ENCODE measurements around the gene GADD45GIP1. TPM values are rescaled to one million over a fixed set of nuclear protein-coding genes. Genes with fewer than 3 reads are reported as not detected.

Gene GADD45GIP1
- total RNA-seq, 3 donors from 2014 or later (not counting 1 experiment from before 2014, with no cell fraction given): 5.3 to 7.1 (median 5.7) TPM

GRCh38 chr19:12949363-12950283, 7.4 kb downstream of the GADD45GIP1 start:
- Histone ChIP-seq H3K9me3 (ENCODE audit: control insufficient read depth, insufficient read depth, low read length) (no peaks in the 10 kb centered on the region), H3K27ac (ENCODE audit: low read length) (no peak overlapping the region), H3K27me3 (ENCODE audit: control insufficient read depth, insufficient read depth, low read length) (no peaks in the 10 kb centered on the region), H3K36me3 (ENCODE audit: control insufficient read depth, insufficient read depth, low read length) (peaks cover 65% of the 10 kb centered on the region), H3K4me1 (ENCODE audit: control insufficient read depth, insufficient read depth, low read length) (peaks cover 26% of the 10 kb centered on the region), H3K4me3 (ENCODE audit: low read length) (no peak overlapping the region)
- ATAC-seq (no peak), DNase-seq (no peak)
- H3K36me3 Mint-ChIP-seq: no peaks in the 10 kb centered on the region
- H3K27me3 Mint-ChIP-seq (ENCODE audit: low read depth in 2 of 2): no peaks in the 10 kb centered on the region
- H3K9me3 Mint-ChIP-seq: no peaks in the 10 kb centered on the region
- 94% methylated on average over 16 of the region's 16 CpGs for WGBS (ENCODE audit: insufficient coverage)
- peak overlapping the region in 1 of 2 donors; percentile 41 for H3K27ac Mint-ChIP-seq
- TF ChIP-seq CTCF (IDR thresholded peaks at IDR 0.05): no peak
- H3K4me3 Mint-ChIP-seq: no peak overlapping the region
- intact Hi-C loops (cut with micrococcal nuclease): no loop called here
- H3K4me1 Mint-ChIP-seq: peaks cover 22 to 24% of the 10 kb centered on the region in 2 donors

DNA sequence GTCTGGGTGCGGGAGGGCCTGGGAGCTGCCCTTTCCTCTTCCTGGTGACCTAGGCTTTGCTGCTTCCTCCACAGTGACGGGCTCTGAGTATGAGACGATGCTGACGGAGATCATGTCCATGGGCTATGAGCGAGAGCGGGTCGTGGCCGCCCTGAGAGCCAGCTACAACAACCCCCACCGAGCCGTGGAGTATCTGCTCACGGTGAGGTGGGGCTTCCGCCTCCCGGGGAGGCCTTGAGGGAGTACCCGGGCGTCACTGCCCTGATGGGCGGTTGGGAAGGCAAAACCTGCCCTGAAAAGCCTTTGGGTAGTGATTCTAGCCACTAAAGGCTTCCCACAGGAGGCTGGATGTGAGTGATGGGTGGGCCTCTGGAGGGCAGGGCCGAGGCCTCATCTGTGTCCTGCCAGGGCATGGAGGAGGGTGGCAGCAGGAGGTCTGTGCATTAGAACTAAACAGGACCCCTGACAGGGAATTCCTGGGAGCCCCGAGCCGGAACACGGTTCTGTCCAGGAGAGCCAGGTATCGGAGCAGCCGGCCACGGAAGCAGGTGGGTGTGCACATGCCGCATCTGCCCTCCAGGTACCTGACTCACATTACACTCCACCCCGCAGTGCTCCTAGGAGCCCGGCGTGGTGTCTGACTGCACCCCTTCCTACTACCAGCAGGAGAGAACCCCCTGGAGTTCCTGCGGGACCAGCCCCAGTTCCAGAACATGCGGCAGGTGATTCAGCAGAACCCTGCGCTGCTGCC, 8.2 kb downstream of the GADD45GIP1 start:
- 98% methylated on average over 30 of the region's 30 CpGs for WGBS (ENCODE audit: insufficient coverage)
- Histone ChIP-seq H3K36me3 (ENCODE audit: control insufficient read depth, insufficient read depth, low read length) (peaks cover 67% of the 10 kb centered on the region), H3K4me1 (ENCODE audit: control insufficient read depth, insufficient read depth, low read length) (peaks cover 28% of the 10 kb centered on the region), H3K9me3 (ENCODE audit: control insufficient read depth, insufficient read depth, low read length) (no peaks in the 10 kb centered on the region), H3K27ac (ENCODE audit: low read length) (no peak overlapping the region), H3K4me3 (ENCODE audit: low read length) (no peak overlapping the region), H3K27me3 (ENCODE audit: control insufficient read depth, insufficient read depth, low read length) (no peaks in the 10 kb centered on the region)
- TF ChIP-seq CTCF (IDR thresholded peaks at IDR 0.05): no peak
- H3K27me3 Mint-ChIP-seq (ENCODE audit: low read depth in 2 of 2): no peaks in the 10 kb centered on the region
- no peak overlapping the region for H3K4me3 Mint-ChIP-seq
- H3K27ac Mint-ChIP-seq: no peak overlapping the region
- ATAC-seq: no peak
- H3K4me1 Mint-ChIP-seq: peaks cover 18 to 24% of the 10 kb centered on the region in 2 donors
- DNase-seq: no peak
- intact Hi-C loops (cut with micrococcal nuclease): no loop called here
- no peaks in the 10 kb centered on the region for H3K36me3 Mint-ChIP-seq
- no peaks in the 10 kb centered on the region for H3K9me3 Mint-ChIP-seq

DNA sequence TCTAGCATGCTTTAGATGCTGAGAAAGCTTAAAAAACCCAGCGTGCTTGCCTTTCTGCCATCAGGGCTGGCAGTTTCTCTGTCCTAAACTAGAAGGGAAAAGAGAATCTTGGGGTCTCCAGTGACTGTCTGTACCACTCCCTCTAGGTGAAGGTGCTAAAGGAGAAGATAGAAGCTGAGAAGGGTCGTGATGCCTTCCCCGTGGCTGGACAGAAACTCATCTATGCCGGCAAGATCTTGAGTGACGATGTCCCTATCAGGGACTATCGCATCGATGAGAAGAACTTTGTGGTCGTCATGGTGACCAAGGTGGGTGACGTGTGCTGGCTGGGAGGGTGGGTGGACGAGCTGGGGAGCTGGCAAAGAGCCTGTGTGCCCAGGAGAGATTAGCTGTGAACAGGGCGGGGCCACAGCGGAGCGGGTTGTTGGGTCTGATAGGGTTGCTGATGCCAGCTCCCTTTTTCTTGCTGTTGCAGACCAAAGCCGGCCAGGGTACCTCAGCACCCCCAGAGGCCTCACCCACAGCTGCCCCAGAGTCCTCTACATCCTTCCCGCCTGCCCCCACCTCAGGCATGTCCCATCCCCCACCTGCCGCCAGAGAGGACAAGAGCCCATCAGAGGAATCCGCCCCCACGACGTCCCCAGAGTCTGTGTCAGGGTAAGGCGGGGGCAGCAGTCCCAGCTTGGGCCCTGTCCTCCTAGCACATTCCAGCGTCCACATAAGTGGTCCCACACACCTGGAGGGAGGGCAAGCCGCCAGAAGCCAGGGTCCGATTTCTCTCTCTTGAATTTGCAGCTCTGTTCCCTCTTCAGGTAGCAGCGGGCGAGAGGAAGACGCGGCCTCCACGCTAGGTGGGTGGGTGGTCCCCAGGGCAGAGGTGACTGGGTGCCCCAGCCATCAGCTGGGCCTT, 9.1 kb downstream of the GADD45GIP1 start:
- 96% methylated on average over 28 of the region's 28 CpGs for WGBS (ENCODE audit: insufficient coverage)
- H3K4me3 Mint-ChIP-seq: no peak overlapping the region
- H3K4me1 ChIP-seq (ENCODE audit: control insufficient read depth, insufficient read depth, low read length): peaks cover 34% of the 10 kb centered on the region
- ATAC-seq (no peak), DNase-seq (no peak)
- no peaks in the 10 kb centered on the region for H3K9me3 Mint-ChIP-seq
- no peaks in the 10 kb centered on the region for H3K27me3 Mint-ChIP-seq (ENCODE audit: low read depth in 2 of 2)
- H3K36me3 ChIP-seq (ENCODE audit: control insufficient read depth, insufficient read depth, low read length): peaks cover 67% of the 10 kb centered on the region
- peak overlapping the region; percentile 26 to 44 for H3K27ac Mint-ChIP-seq
- no peak for TF ChIP-seq CTCF (IDR thresholded peaks at IDR 0.05)
- H3K36me3 Mint-ChIP-seq: no peaks in the 10 kb centered on the region
- H3K9me3 ChIP-seq (ENCODE audit: control insufficient read depth, insufficient read depth, low read length): no peaks in the 10 kb centered on the region
- H3K27ac ChIP-seq (ENCODE audit: low read length): no peak overlapping the region
- H3K27me3 ChIP-seq (ENCODE audit: control insufficient read depth, insufficient read depth, low read length): no peaks in the 10 kb centered on the region
- intact Hi-C loops (cut with micrococcal nuclease): no loop called here
- no peak overlapping the region for H3K4me3 ChIP-seq (ENCODE audit: low read length)
- H3K4me1 Mint-ChIP-seq: peaks cover 25 to 27% of the 10 kb centered on the region in 2 donors

Data from natural killer cell (primary cell).